Ovary (tissue), 3 donors: ENCODE results near the gene GPR15.

Experiments used
- CTCF ChIP-seq, 3 donors: fragments of 450-650 bp in 2 of 3; fragments of 200-600 bp in 1 of 3; IDR thresholded peaks; one replicate each; pipeline versions ENCODE4 v1.5.1 to v1.8.0; 2016 to 2022; ENCODE audit warnings: antibody characterized with exemption in 3 of 3, mild to moderate bottlenecking in 1 of 3
- EP300 ChIP-seq: sonication (generic); formaldehyde crosslinking; IDR thresholded peaks from one replicate; pipeline ENCODE4 v1.6.1; 2017; ENCODE audit warnings: antibody characterized with exemption
- POLR2A ChIP-seq: fragments of 450-650 bp; IDR thresholded peaks from one replicate; pipeline ENCODE4 v1.6.1; 2017; ENCODE audit warnings: antibody characterized with exemption, mild to moderate bottlenecking, moderate library complexity
- donor health status: DM: no; HTN: no; CAD: no.

DNA sequence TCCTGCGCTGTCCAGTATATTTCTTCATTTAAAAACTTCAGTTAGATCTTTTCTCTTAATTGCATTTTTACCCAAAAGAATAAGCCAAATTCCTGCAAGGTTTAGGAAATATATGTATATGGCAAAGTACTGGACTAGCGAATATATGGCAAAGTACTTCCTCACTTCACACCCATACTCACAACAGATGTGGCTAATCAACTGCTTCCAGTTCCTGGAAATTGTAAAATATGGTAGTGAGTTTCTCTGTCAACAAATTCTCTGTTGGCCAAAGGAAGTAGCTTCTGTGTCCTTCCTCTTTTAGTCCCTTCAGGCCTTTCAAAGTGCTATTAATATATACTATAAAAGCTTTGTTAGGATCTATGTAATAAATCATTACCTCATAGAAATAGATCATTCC is 22.0 kb downstream of the GPR15 start:
- TF ChIP-seq POLR2A, result no peak
- no peak for TF ChIP-seq CTCF (IDR thresholded peaks at IDR 0.05)
- TF ChIP-seq EP300, result no peak
